A549 treated with RU486 at 1 μM for 4 hours (cell line): ENCODE measurements around the gene NUTM2F. TPM values are rescaled to one million over a fixed set of nuclear protein-coding genes. Genes with fewer than 3 reads are reported as not detected.

Source experiments
- total RNA-seq: library from RNA; stranded (reverse); fragments of 200-300 nt; extraction: Qiagen RNA extraction; gene quantifications from 5 replicates; pipeline ENCODE4 v1.2.3, GENCODE V29; 2022; ENCODE audit warnings: low read depth

The NUTM2F gene, protein sequence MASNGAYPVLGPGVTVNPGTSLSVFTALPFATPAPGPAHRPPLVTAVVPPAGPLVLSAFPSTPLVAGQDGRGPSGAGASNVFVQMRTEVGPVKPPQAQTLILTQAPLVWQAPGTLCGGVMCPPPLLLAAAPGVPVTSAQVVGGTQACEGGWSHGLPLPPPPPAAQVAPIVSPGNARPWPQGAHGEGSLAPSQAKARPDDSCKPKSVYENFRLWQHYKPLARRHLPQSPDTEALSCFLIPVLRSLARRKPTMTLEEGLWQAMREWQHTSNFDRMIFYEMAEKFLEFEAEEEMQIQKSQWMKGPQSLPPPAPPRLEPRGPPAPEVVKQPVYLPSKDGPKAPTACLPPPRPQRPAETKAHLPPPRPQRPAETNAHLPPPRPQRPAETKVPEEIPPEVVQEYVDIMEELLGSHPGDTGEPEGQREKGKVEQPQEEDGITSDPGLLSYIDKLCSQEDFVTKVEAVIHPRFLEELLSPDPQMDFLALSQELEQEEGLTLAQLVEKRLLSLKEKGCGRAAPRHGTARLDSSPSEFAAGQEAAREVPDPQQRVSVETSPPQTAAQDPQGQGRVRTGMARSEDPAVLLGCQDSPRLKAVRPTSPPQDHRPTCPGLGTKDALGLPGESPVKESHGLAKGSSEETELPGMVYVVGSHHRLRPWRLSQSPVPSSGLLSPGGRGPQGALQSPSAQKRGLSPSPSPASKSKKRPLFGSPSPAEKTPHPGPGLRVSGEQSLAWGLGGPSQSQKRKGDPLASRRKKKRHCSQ
- not detected in 5 replicates for total RNA-seq

DNA sequence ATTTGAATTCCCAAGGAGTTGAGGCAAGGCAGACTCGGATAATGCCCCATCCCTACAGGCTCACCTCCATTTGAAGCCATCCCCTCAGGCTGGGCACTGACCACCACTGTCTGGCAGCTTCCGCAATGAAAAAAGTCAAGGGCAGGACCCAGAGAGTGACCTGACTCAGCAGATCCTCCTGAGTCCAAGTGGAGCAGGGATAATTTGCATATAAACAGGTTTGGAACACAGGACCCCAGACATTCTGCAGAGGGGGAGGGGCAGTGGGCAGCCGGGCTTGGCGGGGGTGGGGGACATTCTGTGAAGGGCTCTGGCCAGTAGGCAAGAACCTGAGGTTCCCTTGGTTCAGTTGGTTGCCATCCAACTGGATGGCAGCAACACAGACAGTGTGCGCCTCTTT, at the start of gene NUTM2F:
Gene NUTM2F (minus strand): TSS at position 101 of the 400 bp plus-strand sequence. CDS start 21 bp downstream, at position 80.

Other genes starting within 250 kb of the NUTM2F start
- 2.6 to 4.3 TPM (median 4.2 TPM) in 5 replicates for gene PTPDC1, start 244.2 kb downstream of the NUTM2F start, total RNA-seq
- gene ZNF169, start 69.3 kb downstream of the NUTM2F start, total RNA-seq, result 1.4 to 2.4 TPM (median 1.7 TPM) in 5 replicates
- 0.46 to 1.2 TPM (median 0.80 TPM) in 5 replicates for gene PCAT7, start 226.4 kb upstream of the NUTM2F start, total RNA-seq